Fibroblast of skin of abdomen (primary cell): ENCODE results near the gene ADGB.

Source experiments
- DNase-seq: peaks from one replicate; pipeline ENCODE4 v3.0.0-alpha.2; 2013

The ADGB gene

GRCh38 chr6:146864300-146864699 is 265.5 kb downstream of the ADGB start:
- no peak for DNase-seq

- DNase-seq, result no peak
Observed at GRCh38 chr6:146864885-146865284, 266.1 kb downstream of the ADGB start.
